Tibial artery (tissue), 4 donors: ENCODE measurements around the gene TENM3.

ENCODE experiments used
- DNase-seq, 2 donors: peaks; one replicate each; pipeline ENCODE4 v3.0.0-alpha.2; 2019
- H3K27ac ChIP-seq, 2 donors: fragments of 200-600 bp; sonication (generic) in 1 of 2; 1 replicate in 1 of 2; 2 replicates in 1 of 2; pipeline ENCODE4 v1.5.1; 2018 to 2019; ENCODE audit warnings: mild to moderate bottlenecking in 1 of 2
- H3K27me3 ChIP-seq, 2 donors: fragments of 200-600 bp; sonication (generic) in 1 of 2; one replicate each; pipeline versions ENCODE4 v1.5.1 to v1.6.0; 2016 to 2019
- H3K36me3 ChIP-seq, 3 donors: fragments of 200-600 bp; sonication (generic) in 2 of 3; one replicate each; pipeline ENCODE4 v1.5.1; 2016 to 2019; ENCODE audit warnings: mild to moderate bottlenecking in 2 of 3
- H3K4me1 ChIP-seq, 4 donors: fragments of 200-600 bp; sonication (generic) in 2 of 4; 1 replicate in 3 of 4; 2 replicates in 1 of 4; pipeline ENCODE4 v1.5.1; 2016 to 2019
- H3K4me3 ChIP-seq, 2 donors: fragments of 200-600 bp; sonication (generic) in 1 of 2; 1 replicate in 1 of 2; 2 replicates in 1 of 2; pipeline ENCODE4 v1.5.1; 2018 to 2019; ENCODE audit warnings: mild to moderate bottlenecking in 2 of 2
- H3K9me3 ChIP-seq, 3 donors: fragments of 200-600 bp; sonication (generic) in 1 of 3; one replicate each; pipeline ENCODE4 v1.5.1; 2016 to 2019
- CTCF ChIP-seq, 2 experiments: fragments of 200-600 bp in 1 of 2; fragments of 450-650 bp in 1 of 2; IDR thresholded peaks; one replicate each; pipeline ENCODE4 v1.5.1; 2017 to 2019; ENCODE audit warnings: antibody characterized with exemption in 2 of 2, mild to moderate bottlenecking in 1 of 2, moderate library complexity in 1 of 2
- intact Hi-C: fragments of 100-400 bp; cut with DNase I; formaldehyde crosslinking; loops from one replicate; pipeline ENCODE4 v1.15.0; 2023; ENCODE audit warnings: low total_unique reads

Gene TENM3

DNA sequence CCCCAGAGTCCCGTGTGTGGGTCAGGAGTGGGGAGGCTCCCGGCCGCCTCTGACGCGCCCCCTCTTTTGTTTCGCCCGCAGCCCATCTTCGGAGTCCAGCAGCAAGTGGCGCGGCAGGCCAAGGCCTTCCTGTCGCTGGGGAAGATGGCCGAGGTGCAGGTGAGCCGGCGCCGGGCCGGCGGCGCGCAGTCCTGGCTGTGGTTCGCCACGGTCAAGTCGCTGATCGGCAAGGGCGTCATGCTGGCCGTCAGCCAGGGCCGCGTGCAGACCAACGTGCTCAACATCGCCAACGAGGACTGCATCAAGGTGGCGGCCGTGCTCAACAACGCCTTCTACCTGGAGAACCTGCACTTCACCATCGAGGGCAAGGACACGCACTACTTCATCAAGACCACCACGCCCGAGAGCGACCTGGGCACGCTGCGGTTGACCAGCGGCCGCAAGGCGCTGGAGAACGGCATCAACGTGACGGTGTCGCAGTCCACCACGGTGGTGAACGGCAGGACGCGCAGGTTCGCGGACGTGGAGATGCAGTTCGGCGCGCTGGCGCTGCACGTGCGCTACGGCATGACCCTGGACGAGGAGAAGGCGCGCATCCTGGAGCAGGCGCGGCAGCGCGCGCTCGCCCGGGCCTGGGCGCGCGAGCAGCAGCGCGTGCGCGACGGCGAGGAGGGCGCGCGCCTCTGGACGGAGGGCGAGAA lies 556.5 kb downstream of the TENM3 start:
- Histone ChIP-seq H3K4me3 (no peak overlapping the region), H3K36me3 (no peaks in the 10 kb centered on the region), H3K9me3 (no peaks in the 10 kb centered on the region), H3K27ac (no peak overlapping the region), H3K4me1 (no peaks in the 10 kb centered on the region), H3K27me3 (peaks cover 0 to 7% of the 10 kb centered on the region in 2 donors)
- intact Hi-C loops: loop anchor here (10.0 kb wide), 1 partner anchor 315 kb away; no protein-coding TSS in a partner anchor
- TF ChIP-seq CTCF (IDR thresholded peaks at IDR 0.05): no peak
- no peak for DNase-seq

- intact Hi-C loops: loop anchor here (10.0 kb wide), 1 partner anchor 315 kb away; no protein-coding TSS in a partner anchor
- H3K27ac ChIP-seq: no peak overlapping the region
- no peak for DNase-seq
These were observed 557.0 kb downstream of the TENM3 start for GRCh38 chr4:182800216-182800515.

DNA sequence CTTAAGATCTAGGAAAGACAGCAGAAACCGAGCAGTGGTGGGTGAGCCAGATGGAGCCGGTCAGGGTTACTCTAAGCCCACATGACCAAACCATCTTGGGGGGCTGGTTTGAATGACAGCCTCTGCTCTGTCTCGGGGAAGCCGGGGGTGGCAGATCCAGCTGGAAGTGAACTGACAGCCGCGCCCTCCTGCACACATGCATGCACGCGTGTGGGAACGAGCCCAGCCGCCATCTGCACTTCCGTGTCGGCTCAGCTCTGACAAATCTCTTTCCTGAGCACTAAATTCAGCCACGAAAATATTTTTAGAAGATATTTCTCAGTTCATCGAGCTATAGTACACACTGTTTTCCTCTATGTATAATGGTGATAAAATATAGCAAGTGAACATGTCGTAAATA lies 558.4 kb downstream of the TENM3 start:
- Histone ChIP-seq H3K36me3 (no peaks in the 10 kb centered on the region), H3K4me1 (peaks cover 0 to 5% (median 0%) of the 10 kb centered on the region in 4 donors), H3K27ac (no peak overlapping the region), H3K4me3 (no peak overlapping the region), H3K9me3 (no peaks in the 10 kb centered on the region), H3K27me3 (peaks cover 0 to 7% of the 10 kb centered on the region in 2 donors)
- intact Hi-C loops: loop anchor here (10.0 kb wide), 1 partner anchor 317 kb away; no protein-coding TSS in a partner anchor
- DNase-seq: no peak
- TF ChIP-seq CTCF (IDR thresholded peaks at IDR 0.05): no peak

More at GRCh38 chr4:182800216-182800515, 557.0 kb downstream of the TENM3 start:
- no peaks in the 10 kb centered on the region for H3K4me1 ChIP-seq
- peaks cover 0 to 7% of the 10 kb centered on the region in 2 donors for H3K27me3 ChIP-seq
- H3K9me3 ChIP-seq: no peaks in the 10 kb centered on the region
- no peak overlapping the region for H3K4me3 ChIP-seq
- TF ChIP-seq CTCF (IDR thresholded peaks at IDR 0.05): no peak
- H3K36me3 ChIP-seq: no peaks in the 10 kb centered on the region

DNA sequence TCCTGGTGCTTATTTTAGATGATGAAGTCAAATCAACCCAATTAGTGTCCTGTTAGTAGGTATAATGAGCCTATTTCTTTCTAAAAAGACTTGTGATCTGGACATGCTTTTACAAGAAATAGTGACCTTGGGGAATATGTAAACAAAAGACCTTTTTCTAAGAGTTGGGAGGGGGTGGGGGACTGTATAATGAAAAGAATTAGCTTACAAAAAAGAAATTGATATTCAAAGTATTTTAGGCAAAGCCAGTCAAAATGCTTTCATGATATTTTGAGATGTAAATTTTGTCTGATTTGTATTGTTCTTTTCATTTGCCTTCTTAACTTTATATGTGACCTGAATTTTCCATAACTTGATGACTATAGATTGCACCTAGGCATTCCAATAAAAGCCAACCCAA lies 559.4 kb downstream of the TENM3 start:
- H3K4me1 ChIP-seq: peaks cover 0 to 14% (median 3%) of the 10 kb centered on the region in 4 donors
- H3K27me3 ChIP-seq: peaks cover 0 to 7% of the 10 kb centered on the region in 2 donors
- H3K9me3 ChIP-seq: no peaks in the 10 kb centered on the region
- DNase-seq: no peak
- no peak overlapping the region for H3K27ac ChIP-seq
- TF ChIP-seq CTCF (IDR thresholded peaks at IDR 0.05): no peak
- no peaks in the 10 kb centered on the region for H3K36me3 ChIP-seq
- no peak overlapping the region for H3K4me3 ChIP-seq
- intact Hi-C loops: loop anchor here (10.0 kb wide), 1 partner anchor 318 kb away; no protein-coding TSS in a partner anchor

DNA sequence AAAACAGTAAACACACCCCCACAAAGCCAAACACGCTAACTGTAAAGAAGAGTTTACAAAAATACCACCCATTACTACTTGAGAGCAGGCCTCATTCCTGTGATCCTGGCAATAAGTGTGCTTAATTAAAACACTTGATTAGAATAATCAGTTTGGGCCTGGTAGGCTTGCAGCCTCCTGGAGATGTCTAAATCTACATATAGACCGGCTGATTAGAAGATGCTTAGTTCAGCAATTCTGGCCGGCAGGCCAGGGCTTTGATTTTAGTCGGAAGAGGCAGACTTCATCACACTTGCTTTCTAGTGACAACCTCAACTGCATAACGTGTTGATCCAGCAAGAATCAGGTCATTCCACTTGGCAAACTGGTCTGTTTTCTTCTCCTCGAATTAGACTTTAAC lies 560.0 kb downstream of the TENM3 start:
- no peak for DNase-seq
- no peaks in the 10 kb centered on the region for H3K9me3 ChIP-seq
- H3K4me3 ChIP-seq: no peak overlapping the region
- peaks cover 0 to 14% (median 3%) of the 10 kb centered on the region in 4 donors for H3K4me1 ChIP-seq
- peaks cover 0 to 7% of the 10 kb centered on the region in 2 donors for H3K27me3 ChIP-seq
- TF ChIP-seq CTCF (IDR thresholded peaks at IDR 0.05): no peak
- no peak overlapping the region for H3K27ac ChIP-seq
- intact Hi-C loops: loop anchor here (10.0 kb wide), 1 partner anchor 318 kb away; no protein-coding TSS in a partner anchor
- no peaks in the 10 kb centered on the region for H3K36me3 ChIP-seq
